CD4-positive, alpha-beta T cell treated with Interleukin-12 subunit alpha and Interleukin-12 subunit beta, for 1 hour (primary cell): ENCODE measurements around the gene AGBL4.
A peak's percentile ranks its signal among the peaks of the same experiment; 100 is the strongest.

Experiments
- DNase-seq: peaks from one replicate; pipeline ENCODE4 v3.0.0-alpha.2; 2020

Gene AGBL4

DNA sequence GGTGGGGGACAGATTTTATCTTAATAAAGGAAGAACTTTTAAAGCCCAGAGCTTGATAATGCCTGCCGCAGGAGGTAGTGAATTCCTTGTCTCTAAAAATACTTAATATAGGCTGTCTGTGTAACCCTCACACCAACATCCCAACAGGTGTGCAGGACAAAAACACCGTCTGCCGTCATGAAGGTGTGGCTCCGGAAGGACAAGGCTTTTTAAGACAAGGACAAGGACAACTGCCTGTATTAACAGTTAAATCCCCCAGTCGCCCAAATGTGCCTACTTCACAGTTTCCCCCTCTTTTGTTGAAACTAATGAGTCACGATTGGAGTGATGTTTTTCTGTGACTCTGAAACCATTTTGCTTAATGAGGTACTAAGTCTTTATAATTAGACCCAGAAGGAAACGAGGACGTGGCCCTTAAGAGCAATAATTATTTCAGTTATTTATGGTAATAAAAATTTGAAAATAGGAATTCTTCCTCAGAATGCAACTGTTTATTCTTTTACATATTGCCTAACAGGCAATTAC, 1524.5 kb downstream of the AGBL4 start:
- DNase-seq: no peak

DNA sequence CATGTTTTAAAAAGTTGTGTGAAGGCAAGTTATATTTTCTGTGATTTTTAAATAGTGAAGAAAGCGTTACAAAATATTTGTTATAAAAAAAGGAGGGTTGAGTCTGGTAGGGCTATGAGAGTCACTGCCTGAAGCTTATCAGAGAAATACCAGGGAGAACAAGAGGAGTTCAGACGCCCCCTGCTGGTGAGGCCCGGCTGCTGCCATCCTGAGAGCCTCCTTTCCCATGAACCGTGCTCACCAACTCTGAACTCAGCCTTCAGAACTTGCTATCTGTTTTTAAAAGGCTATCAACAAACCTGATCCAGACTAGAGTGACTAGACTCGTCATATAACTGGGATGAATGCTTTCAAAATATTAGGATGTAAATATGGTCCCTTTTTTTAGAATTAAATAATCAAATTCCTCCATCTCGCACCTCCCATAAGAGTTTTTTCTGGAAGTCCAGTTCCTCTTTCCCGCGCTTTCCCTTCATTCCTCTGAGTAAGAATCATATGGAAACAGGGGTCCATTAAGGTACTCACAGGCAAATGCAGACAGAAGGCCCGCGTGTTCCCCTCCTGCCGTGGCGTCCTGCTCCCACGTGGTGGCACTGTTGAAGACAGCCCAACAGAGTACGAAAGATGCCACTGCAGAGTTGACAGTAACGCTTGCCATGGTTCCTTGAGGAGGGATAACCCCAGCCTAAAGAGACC, 1525.5 kb downstream of the AGBL4 start:
- peak; percentile 60 for DNase-seq

DNA sequence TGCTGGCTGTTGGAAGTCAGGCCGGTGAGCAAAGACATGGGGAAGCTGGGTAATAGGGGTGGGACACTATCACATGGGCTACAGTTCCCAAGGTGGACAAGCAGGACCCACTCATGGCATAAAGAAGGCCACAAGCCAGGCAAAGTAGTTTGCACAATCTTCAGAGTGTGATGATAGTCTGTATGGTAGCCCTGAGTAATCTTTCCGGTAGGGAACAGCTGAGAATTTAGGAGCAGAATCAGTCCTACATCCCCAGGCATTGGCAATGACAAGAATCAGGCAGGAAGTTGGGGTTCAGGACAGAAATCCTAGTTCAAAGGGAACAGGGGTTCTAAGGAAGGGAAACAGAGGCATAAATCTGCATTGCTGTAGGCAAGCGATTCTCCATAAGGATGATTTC, 1527.8 kb downstream of the AGBL4 start:
- no peak for DNase-seq

DNA sequence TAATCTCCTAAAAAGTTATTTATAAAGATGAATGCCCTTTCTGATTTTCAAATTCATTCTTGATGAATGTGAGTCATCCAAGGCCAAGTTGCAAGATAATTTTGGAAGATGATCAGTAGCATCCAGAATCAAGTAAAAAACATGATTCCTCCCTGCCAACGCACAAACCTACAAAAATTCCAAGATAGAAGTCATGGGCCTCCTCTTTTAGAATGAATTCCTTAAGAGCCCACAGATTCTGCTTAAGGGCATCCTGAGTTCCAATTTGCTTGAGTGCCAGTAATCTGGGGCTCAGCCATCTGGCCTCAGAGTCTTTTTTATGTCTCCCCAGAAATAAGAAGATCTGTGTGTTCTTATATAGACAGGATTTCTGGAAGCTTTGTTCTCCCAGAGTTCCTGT, 1528.6 kb downstream of the AGBL4 start:
- DNase-seq: no peak

DNA sequence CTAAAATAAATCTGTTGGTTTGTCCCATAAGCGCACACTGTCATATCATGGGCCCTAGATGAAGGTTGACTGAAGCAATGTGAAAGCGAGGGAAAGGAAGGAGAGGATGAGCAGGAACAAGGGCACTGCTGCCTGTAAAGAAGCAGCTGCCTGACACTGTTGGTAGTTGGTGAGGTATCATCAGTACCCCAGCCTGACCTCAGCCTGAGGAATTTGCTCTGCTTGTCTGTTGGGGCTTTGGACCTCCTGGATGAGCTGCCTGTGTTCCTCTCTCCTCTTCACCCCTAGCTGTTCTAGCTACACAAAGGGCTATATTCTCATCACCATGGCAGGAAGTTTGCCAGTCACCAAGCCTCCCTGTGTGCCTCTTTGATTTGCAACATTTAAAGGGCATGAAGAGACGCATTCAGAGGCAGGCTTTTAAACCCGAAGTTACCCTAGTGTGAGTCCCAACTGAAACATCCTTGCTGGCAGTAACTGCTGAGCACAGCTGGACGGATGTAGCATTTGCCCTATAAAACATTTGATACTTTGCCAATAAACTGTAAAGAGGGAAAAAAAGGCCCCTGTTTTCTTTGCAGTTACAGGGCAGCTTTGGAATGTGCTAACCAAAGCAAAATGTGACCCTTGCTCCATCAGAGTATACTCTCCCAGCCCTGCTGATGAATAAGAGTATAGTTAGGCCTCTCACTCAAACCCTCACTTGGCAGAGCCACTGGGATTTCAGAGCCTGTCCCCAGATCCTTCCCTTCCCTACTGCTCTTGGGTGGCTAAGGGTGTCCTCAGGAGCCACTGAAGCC, 1529.6 kb downstream of the AGBL4 start:
- DNase-seq: no peak

DNA sequence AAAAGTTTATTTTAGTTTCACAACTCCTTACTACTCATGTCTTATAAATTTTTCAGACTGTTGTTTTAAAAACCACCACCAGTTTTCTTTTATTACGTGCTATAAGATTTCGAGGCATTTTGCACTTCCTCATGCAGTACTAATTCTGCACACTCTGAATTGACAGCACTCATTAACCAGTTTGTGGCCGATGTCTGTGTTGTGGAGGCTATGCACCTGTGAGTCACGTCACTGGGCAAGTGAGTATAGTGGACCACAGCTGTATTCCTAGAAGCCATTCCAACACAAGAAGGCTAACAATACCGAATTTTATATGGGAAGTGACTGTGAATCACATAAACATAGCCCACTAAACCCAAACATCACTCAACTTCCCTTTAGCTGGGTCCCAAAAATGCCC, 1530.7 kb downstream of the AGBL4 start:
- no peak for DNase-seq

DNA sequence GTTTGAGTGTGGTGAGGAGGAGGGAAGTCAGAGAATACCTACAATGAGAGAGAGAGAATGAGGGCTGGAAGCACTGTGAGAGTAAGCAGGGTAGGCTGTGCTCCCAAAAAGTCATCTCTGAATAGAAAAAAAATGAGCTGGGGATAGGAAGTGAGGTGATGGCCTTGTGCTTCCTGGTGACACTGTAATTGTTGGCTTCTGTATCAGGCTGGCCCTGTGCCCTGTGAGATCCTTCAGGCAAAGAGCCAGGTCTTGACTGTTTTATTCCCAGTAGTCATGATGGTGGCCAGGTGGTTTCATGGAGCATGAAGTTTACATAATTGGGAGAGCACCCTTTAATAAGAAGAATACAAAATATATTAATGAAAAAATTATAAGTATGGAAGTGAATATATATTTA, 1531.4 kb downstream of the AGBL4 start:
- DNase-seq: no peak

DNA sequence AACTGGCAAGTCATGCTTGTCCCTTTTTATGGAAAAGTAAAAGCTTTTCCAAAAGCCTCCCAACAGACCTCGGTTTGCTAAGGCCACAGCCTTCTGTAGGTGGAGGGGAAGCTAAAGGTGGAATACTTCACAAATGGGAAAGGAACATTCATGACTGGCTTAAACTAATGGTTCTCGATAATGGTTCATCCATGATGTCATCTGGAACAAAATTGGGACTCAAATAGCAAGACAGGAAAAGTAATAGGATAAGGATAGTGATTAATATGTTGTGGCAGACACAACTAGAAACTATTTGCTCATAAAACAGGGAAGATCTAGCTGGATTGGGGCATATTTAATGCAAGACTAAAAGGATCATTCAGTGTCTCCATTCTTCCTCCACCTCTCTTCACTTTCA, 1535.0 kb downstream of the AGBL4 start:
- no peak for DNase-seq
